ENCODE data around the gene G2E3.
"Not testable (repeated sequence)": the region's sequence is repeated elsewhere in the genome, so short reads cannot be mapped to it uniquely, and the experiment has no call there.

G2E3 gene

DNA sequence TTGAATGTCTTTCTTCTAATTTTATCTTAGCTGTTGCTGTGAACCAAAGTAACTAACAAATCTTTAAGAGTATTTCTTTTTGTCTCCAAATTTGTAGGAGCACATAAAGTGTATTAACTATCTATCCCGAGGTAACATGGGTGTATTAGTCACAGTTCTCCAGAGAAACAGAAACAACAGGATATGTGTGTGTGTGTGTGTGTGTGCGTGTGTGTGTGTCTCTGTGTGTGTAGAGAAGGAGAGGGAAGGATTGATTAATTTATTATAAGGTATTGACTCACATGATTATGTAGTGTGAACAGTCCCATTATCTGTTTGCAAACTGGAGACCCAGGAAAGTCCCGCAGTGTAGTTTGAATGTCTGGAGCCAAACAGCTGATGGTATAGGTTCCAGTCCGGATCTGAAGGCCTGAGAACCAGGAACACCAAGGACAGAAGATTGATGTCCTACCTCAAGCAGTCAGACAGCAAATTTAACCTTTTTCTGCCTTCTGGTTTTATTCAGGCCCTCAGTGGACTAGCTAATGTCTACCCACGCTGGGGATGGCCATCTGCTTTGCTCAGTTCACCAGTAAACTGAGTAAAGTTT, 14.4 kb downstream of the G2E3 start:
- H3K4me3 Mint-ChIP-seq = no peak overlapping the region

GRCh38 chr14:30573966-30574365, 15.0 kb downstream of the G2E3 start:
- no peak overlapping the region for H3K4me3 Mint-ChIP-seq

More for the DNA sequence above, 14.4 kb downstream of the G2E3 start:
- DNase-seq (no peak), ATAC-seq (no peak)
- Mint-ChIP-seq H3K36me3 (ENCODE audit: low read depth) (peaks cover 15% of the 10 kb centered on the region), H3K27ac (no peak overlapping the region), H3K27me3 (no peaks in the 10 kb centered on the region), H3K9me3 (no peaks in the 10 kb centered on the region), H3K4me1 (peaks cover 74% of the 10 kb centered on the region)

GRCh38 chr14:30574777-30575176, 15.8 kb downstream of the G2E3 start:
- not testable (repeated sequence) for ATAC-seq, DNase-seq, H3K27me3 Mint-ChIP-seq, H3K9me3 Mint-ChIP-seq, H3K4me3 Mint-ChIP-seq, H3K27ac Mint-ChIP-seq
- peaks cover 15% of the 10 kb centered on the region for H3K36me3 Mint-ChIP-seq (ENCODE audit: low read depth)
- H3K4me1 Mint-ChIP-seq = peaks cover 68% of the 10 kb centered on the region

More at GRCh38 chr14:30573966-30574365, 15.0 kb downstream of the G2E3 start:
- DNase-seq (no peak), ATAC-seq (no peak)
- no peaks in the 10 kb centered on the region for H3K27me3 Mint-ChIP-seq
- H3K27ac Mint-ChIP-seq = no peak overlapping the region
- H3K9me3 Mint-ChIP-seq = no peaks in the 10 kb centered on the region
- peaks cover 75% of the 10 kb centered on the region for H3K4me1 Mint-ChIP-seq
- peaks cover 15% of the 10 kb centered on the region for H3K36me3 Mint-ChIP-seq (ENCODE audit: low read depth)

DNA sequence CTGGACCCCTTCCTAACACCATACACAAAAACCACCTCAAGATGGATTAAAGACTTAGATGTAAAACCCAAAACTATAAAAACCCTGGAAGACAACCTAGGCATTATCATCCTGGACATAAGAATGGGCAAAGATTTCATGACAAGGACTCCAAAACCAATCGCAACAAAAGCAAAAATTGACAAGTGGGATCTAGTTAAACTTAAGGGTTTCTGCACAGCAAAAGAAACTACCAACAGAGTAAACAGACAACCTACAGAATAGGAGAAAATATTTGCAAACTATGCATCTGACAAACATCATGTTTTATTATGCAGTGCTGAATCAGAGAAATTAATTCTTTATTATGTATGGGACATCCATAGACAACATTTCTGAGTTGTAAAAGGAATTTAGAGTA, 17.4 kb downstream of the G2E3 start:
- H3K36me3 Mint-ChIP-seq (ENCODE audit: low read depth) = peaks cover 11% of the 10 kb centered on the region

DNA sequence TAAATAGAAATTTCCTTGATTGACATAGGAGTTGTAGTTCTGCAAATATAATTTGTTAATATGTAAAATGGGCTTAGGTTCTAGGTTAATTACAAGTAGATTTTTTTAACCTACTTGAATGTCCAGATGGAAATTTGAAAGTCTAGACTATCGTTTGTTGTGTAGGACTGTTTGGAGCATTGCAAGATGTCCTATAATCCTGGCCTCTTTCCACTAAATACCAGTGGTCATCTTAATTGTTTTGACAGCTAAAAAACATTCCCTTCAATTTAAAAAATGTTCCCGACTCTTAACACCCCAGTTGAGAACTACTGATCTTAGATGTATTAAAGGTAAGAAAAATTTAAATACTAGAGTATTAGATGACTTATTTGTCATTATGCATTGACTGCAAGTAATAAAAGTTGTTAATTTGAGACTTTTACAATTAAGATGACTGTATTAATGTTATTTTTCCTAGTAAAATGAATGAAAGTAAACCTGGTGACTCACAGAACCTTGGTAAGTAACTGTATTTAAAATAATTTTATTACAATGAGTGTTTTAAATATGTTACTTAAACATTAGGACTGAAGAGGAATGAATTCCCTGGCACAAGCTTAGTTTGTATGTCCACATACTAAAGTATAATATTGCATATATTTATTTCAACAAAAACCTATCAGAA, 21.8 kb downstream of the G2E3 start:
- Mint-ChIP-seq H3K9me3 (peaks cover 18% of the 10 kb centered on the region), H3K4me1 (peaks cover 23% of the 10 kb centered on the region), H3K27me3 (no peaks in the 10 kb centered on the region), H3K4me3 (no peak overlapping the region), H3K36me3 (ENCODE audit: low read depth) (peaks cover 39% of the 10 kb centered on the region), H3K27ac (no peak overlapping the region)
- ATAC-seq = no peak
- no peak for DNase-seq

More for the DNA sequence above, 17.4 kb downstream of the G2E3 start:
- not testable (repeated sequence) for H3K27ac Mint-ChIP-seq, H3K9me3 Mint-ChIP-seq, H3K4me3 Mint-ChIP-seq, DNase-seq, H3K27me3 Mint-ChIP-seq, ATAC-seq
- peaks cover 52% of the 10 kb centered on the region for H3K4me1 Mint-ChIP-seq

DNA sequence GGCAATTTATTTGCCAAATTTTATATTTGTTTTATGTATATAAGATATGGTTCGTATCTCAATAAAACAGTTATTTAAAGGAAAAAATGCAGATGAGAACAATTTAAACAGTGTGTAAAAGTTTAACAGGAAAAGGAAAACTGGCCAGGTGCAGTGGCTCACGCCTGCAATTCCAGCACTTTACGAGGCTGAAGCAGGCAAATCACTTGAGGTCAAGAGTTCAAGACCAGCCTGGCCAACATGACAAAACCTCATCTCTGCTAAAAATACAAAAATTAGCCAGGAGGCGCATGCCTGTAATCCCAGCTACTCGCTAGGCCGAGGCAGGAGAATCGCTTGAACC, 22.3 kb downstream of the G2E3 start:
- Mint-ChIP-seq H3K4me1 (peaks cover 18% of the 10 kb centered on the region), H3K36me3 (ENCODE audit: low read depth) (peaks cover 41% of the 10 kb centered on the region), H3K27me3 (no peaks in the 10 kb centered on the region), H3K9me3 (peaks cover 18% of the 10 kb centered on the region), H3K4me3 (no peak overlapping the region), H3K27ac (no peak overlapping the region)
- DNase-seq (no peak), ATAC-seq (no peak)

- H3K36me3 Mint-ChIP-seq (ENCODE audit: low read depth) = peaks cover 41% of the 10 kb centered on the region
Measured at GRCh38 chr14:30582376-30582775, 23.4 kb downstream of the G2E3 start.

DNA sequence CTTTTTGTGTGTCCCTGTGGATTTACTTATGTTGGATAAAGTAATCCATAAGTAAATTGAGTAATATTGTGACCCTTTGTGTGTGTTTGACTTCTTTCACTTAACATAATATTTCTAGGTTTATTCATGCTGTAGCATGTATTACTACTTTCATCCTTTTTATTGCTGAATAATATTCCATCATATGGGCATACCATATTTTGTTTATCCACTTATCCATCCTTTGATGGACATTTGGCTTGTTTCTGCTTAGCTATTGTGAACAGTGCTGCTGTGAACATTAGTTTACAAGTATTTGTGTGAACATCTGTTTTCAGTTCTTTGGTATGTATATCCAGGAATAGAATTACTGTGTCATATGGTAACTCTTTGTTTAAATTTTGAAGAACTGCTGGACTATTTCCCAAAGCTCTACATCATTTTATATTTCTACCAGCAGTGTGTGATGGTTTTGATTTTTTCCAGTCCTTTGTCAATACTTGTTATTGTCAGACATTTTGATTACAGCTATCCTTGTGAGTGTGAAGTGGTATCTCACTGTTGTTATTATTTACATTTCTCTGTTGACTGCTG, 25.2 kb downstream of the G2E3 start:
- peaks cover 53% of the 10 kb centered on the region for H3K36me3 Mint-ChIP-seq (ENCODE audit: low read depth)

More at GRCh38 chr14:30582376-30582775, 23.4 kb downstream of the G2E3 start:
- no peak overlapping the region for H3K4me3 Mint-ChIP-seq
- DNase-seq (no peak), ATAC-seq (no peak)
- no peaks in the 10 kb centered on the region for H3K27me3 Mint-ChIP-seq
- peaks cover 18% of the 10 kb centered on the region for H3K9me3 Mint-ChIP-seq
- H3K27ac Mint-ChIP-seq = no peak overlapping the region
- peaks cover 15% of the 10 kb centered on the region for H3K4me1 Mint-ChIP-seq

GRCh38 chr14:30585204-30585603, 26.2 kb downstream of the G2E3 start:
- Mint-ChIP-seq H3K4me1 (peaks cover 5% of the 10 kb centered on the region), H3K4me3 (no peak overlapping the region), H3K27me3 (no peaks in the 10 kb centered on the region), H3K9me3 (peaks cover 18% of the 10 kb centered on the region), H3K27ac (no peak overlapping the region), H3K36me3 (ENCODE audit: low read depth) (peaks cover 63% of the 10 kb centered on the region)
- DNase-seq = no peak
- no peak for ATAC-seq

More for the DNA sequence above, 25.2 kb downstream of the G2E3 start:
- H3K27me3 Mint-ChIP-seq = no peaks in the 10 kb centered on the region
- ATAC-seq (no peak), DNase-seq (no peak)
- no peak overlapping the region for H3K27ac Mint-ChIP-seq
- H3K4me3 Mint-ChIP-seq = no peak overlapping the region
- peaks cover 18% of the 10 kb centered on the region for H3K9me3 Mint-ChIP-seq
- H3K4me1 Mint-ChIP-seq = peaks cover 5% of the 10 kb centered on the region

GRCh38 chr14:30587141-30587540, 28.2 kb downstream of the G2E3 start:
- Mint-ChIP-seq H3K4me3 (no peak overlapping the region), H3K36me3 (ENCODE audit: low read depth) (peaks cover 65% of the 10 kb centered on the region)

DNA sequence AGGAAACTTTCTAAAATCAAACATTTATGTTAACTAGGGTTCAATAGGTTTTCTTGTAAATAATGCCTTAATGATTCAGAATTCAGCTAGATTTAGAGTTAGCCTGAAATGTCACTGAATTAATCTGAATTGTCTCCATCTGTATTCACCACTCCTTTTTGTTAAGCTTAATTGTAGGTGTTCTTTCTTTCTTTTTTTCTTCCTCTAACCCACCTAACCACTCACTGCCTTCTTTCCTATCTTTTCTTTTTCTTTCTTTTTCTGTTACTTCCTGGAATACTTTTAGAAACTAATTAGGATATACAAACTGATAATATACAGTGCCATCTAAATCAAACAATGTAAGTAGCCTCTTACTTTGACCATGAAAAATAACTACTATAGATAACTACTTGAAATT, 29.9 kb downstream of the G2E3 start:
- Mint-ChIP-seq H3K9me3 (peaks cover 7% of the 10 kb centered on the region), H3K27ac (no peak overlapping the region), H3K36me3 (ENCODE audit: low read depth) (peaks cover 53% of the 10 kb centered on the region), H3K4me1 (peaks cover 5% of the 10 kb centered on the region), H3K4me3 (no peak overlapping the region), H3K27me3 (no peaks in the 10 kb centered on the region)
- no peak for DNase-seq
- no peak for ATAC-seq

More at GRCh38 chr14:30587141-30587540, 28.2 kb downstream of the G2E3 start:
- ATAC-seq (no peak), DNase-seq (no peak)
- Mint-ChIP-seq H3K9me3 (peaks cover 18% of the 10 kb centered on the region), H3K4me1 (peaks cover 5% of the 10 kb centered on the region), H3K27ac (no peak overlapping the region), H3K27me3 (no peaks in the 10 kb centered on the region)

DNA sequence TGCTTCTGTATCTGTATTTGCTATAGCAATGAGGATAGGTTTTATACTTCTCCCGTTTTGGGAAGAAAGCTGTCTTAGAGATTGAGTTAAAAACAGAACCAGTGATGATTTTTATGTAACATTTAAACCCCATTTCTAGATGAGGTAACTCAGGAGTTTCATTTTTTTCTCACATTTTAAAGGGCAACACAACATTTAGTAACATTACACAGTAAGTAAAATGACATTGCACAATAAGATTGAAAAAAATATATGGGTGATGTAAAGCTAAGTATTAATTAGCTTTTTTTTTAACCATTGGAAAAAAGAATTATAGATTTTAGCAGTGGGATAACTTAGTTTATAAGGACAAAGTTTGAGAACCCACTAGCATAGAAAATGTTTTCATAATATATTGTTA, 38.0 kb downstream of the G2E3 start:
- H3K4me1 Mint-ChIP-seq = no peaks in the 10 kb centered on the region
- DNase-seq = no peak
- H3K36me3 Mint-ChIP-seq (ENCODE audit: low read depth) = peaks cover 22% of the 10 kb centered on the region
- no peak for ATAC-seq
- no peaks in the 10 kb centered on the region for H3K27me3 Mint-ChIP-seq
- H3K27ac Mint-ChIP-seq = no peak overlapping the region
- H3K4me3 Mint-ChIP-seq = no peak overlapping the region
- H3K9me3 Mint-ChIP-seq = no peaks in the 10 kb centered on the region

GRCh38 chr14:30597504-30597903, 38.5 kb downstream of the G2E3 start:
- Mint-ChIP-seq H3K36me3 (ENCODE audit: low read depth) (peaks cover 23% of the 10 kb centered on the region), H3K27me3 (no peaks in the 10 kb centered on the region), H3K9me3 (no peaks in the 10 kb centered on the region), H3K4me3 (no peak overlapping the region), H3K4me1 (no peaks in the 10 kb centered on the region), H3K27ac (no peak overlapping the region)
- ATAC-seq = no peak
- no peak for DNase-seq

DNA sequence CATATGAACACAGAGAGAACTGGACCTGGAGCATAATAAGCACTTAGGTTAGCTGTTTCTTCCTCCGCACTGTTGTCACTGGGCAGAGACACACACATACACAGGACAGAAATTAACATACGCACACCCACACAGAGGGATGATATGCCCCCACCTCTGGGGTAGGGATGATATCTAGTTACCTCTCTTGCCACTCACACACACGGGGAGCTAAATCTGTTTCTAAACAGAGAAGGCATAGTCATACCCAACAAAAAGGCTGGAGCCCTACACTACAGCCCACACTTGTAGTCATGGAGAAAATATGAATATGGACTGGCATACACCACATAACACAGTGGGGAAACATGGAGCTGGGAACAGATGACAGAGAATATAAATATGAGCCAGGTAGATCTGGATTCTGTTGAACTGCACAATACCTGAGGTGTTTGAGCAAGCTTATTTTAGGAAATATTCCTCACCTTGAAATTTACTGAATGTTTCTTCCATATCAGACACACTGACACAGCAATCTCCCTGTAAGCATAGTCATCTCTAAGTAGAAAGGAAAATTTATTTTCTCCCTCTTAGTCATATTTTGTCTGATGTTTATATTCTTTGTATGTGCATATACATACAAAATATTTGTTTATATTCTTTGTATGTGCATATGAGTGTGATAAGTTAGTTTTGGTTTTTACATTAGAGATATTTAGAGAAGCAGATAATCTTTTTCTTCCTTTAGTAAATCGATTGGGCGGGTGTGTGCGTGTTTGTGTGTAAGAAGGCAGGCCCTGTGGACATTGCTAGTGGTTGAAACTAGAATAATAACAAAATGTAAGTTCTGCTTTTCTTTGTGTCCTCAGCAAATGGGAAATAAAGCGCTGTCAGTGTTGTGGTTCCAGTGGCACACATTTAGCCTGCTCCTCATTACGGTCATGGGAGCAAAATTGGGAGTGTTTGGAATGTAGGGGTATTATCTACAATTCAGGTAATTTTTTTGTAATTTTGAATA, 42.3 kb downstream of the G2E3 start:
- ATAC-seq (no peak), DNase-seq (no peak)
- H3K27me3 Mint-ChIP-seq = no peaks in the 10 kb centered on the region
- no peaks in the 10 kb centered on the region for H3K9me3 Mint-ChIP-seq
- H3K36me3 Mint-ChIP-seq (ENCODE audit: low read depth) = peaks cover 29% of the 10 kb centered on the region
- H3K4me1 Mint-ChIP-seq = no peaks in the 10 kb centered on the region
- H3K27ac Mint-ChIP-seq = no peak overlapping the region
- no peak overlapping the region for H3K4me3 Mint-ChIP-seq

All from activated naive CD8-positive, alpha-beta T cell treated with anti-CD3 and anti-CD28 coated beads, Interleukin-2, amount 50 U/mL, for 24 hours (primary cell).